ENCODE results near the gene DSCAM.
"Not testable (repeated sequence)": the region's sequence is repeated elsewhere in the genome, so short reads cannot be mapped to it uniquely, and the experiment has no call there.

Gene DSCAM

DNA sequence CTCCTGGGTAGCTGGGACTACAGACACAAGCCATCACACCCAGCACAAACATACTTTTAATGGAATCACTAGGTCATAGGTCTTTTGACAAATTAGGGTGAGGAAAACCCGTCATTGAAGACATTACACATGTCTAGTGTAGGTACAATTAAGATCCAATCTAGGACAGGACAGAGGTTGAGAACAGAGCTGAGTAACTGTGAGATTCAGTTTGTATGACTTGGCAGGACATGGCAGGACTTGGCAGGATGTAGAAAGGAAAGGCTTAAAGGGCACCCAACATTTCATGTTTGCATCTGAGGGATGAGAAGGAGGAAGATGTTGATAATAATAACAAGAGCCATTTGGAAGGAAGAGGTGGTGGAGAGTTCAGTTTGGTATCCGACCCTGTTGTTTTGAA lies 496.0 kb downstream of the DSCAM start:
- DNase-seq, result no peak

DNA sequence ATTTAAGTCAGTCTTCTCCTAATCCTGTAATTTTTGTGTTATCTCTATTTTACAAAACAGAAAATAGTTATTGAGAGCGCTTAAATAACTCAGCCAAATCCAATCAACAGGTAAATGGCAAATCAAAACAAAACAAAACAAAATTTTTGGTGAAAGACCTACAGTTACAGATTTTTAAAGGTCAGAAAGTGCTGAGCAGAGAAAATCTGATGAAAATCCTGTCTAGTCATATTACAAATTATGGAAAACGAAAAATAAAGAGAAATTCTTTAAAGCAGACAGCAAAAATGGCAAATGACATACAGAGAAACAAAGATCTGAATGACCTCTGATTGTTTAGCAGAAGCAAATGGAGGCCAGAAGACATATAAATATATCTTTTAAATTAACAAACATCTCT lies 497.4 kb downstream of the DSCAM start:
- no peak for DNase-seq

DNA sequence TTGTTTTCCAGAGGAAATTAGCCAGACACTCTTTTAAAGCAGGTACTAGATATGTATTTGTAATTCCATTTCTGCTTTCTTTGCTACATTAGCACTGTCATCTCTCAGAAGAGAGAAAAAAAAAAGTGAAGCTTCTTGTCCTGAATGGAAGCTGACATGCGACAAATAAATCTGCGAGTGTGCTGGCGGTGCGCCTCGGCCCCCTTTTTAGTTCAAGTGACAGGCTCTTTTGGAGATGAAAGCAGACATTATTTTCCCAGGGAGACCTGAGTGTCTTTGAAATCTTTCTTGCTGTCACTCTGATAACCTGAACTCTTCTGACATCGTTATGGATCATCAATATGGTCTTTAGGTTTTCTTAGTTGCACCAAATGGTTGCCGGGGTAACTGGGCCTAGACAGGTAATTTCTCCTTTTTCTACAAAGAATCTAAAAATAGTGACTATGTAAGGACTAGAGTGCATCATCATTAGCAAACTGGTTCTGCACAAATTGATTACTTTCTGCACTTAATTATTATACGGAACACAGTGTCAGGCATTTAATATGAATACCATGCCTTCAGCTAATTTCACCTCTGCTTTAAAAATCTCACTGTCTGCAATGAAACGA lies 501.1 kb downstream of the DSCAM start:
- no peak for DNase-seq

DNA sequence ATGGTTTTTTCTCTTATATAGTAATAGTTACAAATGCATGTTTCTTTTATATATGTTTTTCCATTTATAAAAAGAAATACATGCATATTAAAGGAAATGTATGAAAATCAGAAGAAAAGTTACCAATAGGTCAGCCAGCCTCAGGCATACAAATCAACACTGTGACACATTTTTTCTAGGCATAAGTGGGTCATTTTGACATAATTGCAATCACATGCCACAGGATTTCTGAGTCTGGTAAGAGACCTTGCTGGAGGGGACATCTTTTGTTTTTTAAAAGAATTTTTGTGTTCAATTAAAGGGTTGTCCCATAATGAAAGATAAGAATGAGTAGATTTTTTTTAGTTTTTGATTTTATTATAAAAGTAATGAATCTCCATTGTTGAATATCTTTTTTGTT lies 506.6 kb downstream of the DSCAM start:
- no peak for DNase-seq

DNA sequence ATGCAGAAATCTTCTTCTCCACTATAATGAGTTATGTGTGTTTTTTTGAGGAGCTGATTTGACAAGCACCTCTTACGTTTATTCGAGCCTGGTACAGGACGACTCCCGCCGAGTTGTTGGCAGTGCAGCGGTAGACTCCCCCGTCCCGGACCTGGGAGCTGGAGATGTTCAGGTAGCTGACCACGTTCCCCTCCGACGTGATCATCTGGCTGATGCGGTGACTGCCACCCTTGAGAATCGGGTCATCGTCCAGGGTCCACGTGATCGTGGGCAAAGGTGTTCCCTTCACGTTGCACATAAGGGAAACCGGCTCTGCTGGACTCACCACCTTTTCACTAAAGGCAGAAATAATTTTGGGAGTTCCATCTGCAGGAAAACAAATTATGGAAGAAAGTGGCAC lies 507.9 kb downstream of the DSCAM start:
- no peak for DNase-seq

DNA sequence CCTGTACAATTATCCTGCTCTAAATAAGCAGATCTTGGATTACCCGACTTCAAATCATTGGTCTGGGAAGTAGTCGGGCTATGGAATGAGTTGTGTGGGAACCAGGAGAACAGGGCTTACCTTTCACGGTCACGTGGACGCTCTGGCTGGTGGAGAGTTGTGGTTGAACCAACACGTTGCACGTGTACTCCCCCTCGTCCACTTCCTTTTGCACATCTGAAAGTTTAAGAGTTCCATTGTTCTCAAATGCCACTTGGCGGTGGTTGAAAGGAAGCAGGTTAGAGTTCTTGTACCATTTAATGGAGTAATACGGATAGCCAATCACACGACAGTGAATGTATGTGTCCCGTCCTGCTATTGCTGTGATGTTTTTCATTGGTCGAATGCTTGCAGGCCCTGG lies 509.0 kb downstream of the DSCAM start:
- no peak for DNase-seq

DNA sequence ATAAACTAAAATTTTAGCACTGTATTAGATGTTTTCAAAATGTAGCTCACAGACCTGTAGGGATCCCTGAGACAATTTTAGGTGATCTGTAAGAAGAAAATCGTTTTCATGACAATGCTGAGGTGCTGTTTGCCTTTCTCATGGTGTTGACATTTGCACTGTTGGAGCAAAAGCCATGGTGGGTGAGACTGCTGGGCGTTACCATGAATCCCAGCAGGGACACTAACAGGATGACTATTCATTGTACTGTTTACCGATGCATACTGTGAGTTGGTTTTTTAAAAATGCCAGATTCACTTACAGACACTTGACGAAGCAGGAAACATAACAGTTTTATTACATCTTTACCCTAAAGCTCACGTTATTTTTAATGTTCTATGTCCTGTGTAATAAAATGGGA lies 511.3 kb downstream of the DSCAM start:
- no peak for DNase-seq

DNA sequence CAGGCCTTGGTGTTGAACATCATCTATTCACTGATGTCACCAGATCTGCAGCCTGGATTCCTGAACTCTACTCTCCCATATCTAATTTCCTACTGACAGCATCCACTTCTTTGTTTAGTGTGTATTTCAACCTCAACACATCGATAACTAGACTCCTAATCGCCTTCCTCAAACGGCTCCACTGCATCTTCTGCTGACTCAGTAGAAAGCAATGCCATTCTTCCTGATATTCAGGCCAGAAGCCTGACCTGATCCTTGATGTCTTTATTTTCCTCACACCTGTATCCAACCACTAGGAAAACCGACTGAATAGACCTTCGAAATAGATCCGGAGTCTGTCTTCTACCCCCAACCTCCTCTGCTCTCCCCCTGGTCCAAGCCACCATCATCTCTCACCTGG lies 512.8 kb downstream of the DSCAM start:
- no peak for DNase-seq

DNA sequence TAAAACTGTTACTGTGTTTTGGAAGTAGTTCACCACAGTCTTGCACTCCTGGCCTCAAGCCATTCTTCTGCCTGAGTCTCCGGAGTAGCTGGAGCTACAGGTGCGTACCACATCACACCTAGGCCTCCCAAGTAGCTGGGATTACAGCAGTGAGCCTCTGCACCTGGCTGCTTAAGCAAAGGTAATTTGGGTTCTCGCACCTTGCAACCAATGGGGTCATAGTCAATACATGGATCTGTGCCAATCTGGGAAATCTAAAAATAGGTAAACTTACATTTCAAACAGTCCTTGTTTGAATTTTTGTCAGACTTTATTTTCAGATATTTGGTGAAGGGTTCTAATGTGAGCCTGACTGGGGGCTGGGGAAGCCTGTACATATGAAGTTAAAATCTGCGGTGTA lies 513.2 kb downstream of the DSCAM start:
- DNase-seq, result no peak

DNA sequence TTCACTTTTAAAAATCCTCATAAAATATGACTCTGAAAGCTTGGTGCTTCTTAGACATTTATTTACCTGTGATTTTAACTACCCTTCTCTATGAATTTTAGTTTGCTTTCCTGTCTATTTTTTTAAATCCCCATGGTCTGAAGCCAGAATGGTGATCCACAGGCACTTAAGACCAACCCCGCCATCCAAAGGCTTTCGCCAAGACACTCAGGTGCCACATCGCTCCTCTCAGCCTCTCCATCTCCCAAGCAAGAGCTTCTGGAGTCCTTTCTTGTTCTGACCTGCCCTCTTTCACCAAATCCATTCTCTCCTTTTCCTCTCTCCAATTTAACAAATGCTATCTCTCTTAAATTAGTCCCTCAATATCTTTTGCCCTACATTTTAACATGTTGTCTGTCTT lies 515.2 kb downstream of the DSCAM start:
- DNase-seq, result no peak

DNA sequence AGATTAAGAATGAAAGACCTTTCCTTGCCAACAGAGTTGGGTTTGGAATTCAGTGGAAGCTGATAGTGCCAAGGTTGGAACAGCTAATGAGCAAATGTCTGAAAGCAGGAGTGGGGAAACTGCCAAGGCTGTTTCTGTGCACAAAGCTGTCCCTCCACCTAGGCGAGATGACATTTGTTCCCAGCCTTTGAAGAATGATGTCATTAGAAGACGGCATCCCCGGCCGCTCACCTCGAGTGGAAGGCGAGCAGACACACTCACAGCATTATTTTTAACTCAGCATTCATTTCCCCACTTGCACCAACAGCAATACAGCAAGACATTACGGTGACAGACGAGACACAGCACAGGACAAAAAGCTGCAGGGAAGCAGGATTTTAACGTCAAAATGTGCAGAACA lies 515.8 kb downstream of the DSCAM start:
- DNase-seq, result no peak

DNA sequence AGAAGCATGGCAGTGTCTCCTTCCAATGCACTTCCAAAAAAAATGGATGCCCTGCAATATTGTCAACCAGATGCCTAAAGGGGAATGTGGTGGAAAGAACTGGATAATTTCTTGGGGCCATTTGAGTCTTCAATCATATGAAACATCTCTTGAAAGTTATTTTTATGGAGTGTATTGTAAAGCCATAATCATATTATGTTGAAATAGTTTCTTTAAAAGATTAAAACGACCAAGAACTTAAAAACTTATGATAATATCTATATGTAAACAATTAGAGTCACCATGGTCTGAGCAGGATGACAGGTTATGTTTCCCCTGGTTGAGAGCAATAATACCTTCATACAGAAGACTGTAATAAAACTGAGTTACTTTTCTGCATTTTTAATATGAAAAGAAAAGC lies 522.6 kb downstream of the DSCAM start:
- DNase-seq, result no peak

DNA sequence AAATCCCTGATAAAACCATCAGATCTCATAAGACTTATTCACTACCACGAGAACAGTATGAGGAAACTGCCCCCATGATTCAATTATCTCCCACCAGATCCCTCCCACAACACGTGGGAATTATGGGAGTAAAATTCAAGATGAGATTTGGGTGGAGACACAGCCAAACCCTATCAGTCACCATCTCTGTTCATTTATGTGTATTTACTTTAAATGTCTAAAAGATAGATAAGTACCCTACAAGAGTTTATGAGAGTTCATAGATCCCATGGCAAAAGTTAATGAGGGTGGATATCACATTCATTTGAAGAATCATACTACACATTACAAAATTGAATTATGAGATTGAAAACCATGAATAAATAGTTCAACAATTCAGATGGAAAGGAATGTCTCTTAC lies 526.2 kb downstream of the DSCAM start:
- DNase-seq, result not testable (repeated sequence)

DNA sequence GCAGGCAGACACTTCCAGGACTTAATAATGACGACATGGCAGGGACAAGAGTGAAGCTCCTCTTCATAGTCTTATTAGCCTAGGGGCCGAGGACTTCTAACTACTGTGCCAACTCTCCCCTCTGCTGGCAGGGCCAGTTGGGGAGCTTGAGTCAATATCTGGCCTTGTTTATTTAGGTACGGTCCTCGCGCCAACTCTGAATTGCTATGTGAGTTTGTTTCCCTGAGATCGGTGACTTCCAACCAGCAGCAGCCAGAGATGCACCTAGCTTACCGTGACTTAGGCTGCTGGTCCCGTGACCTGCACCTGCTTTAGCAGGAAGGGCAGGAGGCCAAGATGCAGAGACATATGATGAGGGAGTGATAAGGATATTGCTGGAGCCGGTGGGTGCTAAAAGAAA lies 528.6 kb downstream of the DSCAM start:
- DNase-seq, result no peak

DNA sequence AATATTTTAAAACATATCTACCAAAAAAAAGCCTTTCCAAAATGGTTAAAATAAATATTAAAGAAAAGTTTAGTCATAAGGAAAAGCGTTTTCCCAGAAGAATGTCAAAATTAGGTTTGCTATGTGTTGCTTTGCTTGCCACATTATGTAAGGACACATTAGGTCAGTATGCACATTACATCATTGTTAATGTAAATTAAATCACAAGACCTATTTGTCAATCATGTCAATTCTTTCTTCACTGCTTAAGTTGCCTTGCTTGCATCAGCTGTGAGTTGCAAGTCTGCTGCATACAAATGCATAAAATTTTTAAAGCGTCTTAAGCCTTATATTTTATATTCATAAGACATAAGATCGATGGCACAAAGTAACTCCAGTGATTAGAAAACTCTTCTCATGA lies 530.9 kb downstream of the DSCAM start:
- DNase-seq, result no peak

DNA sequence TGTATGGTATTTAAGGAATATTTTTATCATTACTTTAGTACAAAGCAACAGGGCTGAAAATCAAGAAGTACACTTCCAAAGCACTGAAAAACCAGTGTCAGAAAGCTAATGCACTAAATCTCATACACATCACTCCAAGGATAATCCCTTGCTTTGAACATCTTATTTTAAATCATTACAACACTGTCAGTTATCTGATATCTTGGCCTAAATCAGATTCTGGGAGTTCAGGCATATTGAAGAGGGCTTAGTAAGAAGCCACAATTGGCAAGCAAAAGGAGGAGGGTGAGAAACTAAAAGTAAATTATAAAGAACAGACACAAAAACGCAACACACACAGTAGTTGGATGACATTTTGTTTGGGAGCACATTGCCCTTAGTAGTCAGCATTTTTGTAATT lies 531.3 kb downstream of the DSCAM start:
- no peak for DNase-seq

DNA sequence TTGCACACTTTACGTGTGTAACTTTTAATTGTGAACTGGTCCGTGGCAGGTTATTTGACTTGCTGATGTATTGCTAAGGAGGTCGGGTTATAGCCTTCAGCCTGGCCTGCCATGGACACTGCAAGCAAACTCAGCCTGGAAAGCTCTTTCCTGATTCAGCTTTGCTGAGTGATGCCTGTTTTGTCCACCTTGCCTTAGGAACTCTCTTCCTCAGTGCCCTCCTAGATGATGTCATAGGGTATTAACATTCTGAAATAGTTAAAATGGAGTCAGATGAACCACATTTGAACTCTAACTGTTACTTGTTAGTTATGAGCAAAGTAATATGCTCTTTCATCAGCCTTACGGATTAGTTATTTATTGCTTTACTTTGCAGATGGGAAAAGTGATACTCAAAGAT lies 533.7 kb downstream of the DSCAM start:
- DNase-seq, result no peak

DNA sequence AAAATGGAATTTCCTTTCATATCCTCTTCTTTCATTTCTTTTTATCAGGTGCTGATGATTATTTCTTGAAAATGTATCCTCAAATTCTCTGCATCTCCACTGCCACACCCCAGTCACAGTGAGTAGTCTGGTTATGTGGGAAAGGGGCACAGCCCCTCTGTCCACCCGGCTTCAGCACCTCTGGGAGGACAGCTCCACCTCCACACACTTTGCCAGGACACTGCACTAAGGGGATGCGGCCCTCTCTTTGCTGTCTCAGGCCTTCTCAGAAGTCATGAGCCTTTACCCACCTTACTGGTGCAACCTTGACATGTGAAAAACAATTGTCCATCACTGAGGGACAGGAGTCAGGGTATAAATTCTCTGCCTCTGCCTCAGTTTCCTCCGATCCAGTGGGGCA lies 546.7 kb downstream of the DSCAM start:
- no peak for DNase-seq

DNA sequence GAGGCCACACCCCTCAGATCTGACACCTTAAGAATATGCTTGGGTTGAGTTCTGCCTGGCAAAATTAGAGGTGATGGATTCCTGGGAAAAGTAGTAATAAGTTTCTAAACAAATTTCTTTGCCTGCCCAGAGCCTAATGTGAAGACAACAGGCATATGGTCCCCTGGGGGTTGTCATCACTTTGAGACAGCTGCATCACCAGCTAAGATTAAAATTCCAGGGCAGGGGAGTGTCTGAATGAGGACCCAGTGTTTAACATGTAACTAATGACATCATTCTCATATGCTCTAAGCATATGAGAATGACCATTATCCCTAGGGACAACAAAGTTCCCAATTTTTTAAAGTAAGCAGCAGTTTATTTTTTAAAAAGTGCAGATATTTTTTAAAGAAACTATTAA lies 547.5 kb downstream of the DSCAM start:
- DNase-seq, result no peak

DNA sequence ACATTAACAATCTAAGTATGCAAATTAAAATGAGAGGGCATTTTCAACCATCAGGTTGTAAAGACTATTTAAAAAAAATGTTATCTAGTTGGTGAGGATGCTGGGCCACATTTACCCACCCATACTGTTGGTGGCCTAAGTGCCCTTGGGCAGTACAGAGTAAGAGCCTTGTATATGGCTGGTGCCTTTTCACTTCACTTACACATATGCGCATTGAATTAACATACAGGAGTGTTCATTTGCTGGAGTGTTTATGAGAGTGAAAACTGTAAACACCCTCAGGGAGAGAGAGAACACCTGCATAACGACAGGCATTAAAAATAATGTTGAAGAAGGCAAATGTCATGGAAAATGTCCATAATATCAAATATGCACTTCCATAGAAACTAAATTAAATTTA lies 552.6 kb downstream of the DSCAM start:
- no peak for DNase-seq

DNA sequence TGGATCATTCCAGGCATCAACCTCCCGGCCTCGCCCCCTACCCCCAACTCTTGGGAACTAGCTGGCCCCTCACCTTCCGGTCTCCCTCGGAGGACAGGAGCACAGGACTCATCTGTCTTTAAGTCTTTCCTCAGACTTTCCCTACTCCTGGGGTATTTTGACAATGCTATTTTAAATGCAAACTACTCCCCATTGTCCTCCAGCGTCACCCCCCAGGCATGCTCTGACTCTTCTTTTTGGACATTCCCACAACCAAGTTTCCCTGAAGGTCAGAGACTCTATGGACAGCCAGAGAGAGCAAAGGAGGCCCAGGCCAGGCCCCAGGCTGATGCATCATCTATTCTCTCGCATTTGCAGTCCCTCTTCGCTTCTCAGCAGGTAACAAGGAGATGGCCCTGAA lies 555.4 kb downstream of the DSCAM start:
- DNase-seq, result no peak

DNA sequence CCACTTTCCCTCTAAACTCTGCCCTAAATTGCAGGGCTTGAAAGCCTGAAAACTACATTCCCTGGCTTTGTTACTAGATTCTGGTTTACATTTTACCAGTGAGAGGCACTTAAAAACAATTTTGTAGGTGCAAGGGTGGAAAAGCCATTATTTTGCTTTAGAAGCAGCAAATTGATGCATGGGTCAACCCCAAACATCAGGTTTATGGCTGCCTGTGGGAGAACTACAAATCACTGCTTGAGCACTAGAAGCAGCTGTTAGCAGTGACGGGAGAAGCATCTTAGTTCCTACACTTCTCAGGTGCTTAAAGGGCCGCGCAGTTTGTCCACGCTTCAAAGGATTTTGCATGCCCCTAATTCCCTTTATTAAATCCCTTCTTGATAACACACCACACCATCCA lies 562.5 kb downstream of the DSCAM start:
- no peak for DNase-seq

DNA sequence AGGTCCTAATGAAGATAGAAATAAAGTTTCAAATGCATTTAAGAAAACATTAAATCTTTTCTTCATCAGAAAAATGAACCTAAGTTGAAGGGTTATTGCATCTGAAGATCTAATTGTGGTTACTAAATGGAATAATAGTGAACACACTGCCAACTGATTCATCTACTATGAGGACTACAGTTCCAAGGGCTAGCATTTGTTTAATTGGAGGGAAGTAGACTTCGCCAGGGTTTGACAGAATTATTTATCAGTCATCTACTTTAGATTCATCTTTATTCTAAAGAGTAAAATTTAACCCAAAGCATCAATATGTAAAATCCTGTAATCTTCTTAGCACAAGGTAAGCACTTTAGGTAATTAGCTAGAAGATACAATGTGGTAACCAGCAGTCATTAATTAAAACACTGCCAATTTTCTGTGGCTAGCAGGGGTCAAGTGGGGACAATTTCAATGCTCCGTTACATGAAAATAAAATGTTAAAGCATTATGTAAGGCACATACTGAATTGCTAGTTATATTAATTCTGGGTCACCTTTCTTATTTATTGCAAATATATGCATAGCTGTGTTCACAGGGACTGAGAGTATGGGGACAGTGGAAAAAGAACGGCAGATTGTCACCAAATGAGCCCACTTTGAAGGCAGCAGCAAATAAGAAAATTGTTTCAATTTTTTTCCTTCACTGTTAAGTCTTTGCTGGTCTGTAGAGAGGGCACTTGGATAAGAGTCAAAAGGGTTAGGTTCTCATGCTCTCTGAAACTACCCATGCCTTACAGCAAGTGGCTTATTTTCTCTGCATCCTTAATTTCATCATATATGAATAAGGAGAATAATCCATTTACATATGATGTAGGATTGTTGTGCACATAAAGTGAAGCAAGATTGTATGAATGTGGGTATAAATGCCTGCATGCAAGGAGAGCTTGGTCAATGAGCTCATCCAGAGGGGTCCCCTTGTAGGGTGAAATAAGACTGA lies 563.8 kb downstream of the DSCAM start:
- DNase-seq, result no peak

DNA sequence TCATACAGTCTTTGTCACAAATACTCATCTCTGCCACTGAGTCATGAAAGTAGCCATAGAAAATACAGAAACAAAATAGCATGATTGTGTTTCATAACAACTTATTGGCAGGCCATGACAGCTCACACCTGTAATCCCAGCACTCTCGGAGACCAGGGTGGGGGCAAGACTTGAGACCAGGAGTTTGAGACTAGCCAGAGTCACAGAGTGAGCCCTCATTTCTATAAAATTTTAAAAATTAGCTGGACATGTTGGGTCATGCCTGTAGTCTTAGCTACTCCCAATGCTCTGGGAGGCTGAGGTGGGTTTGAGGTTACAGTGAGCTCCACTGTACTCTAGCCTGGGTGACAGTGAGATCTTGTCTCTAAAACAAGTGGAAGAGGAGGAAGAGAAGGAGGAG lies 568.6 kb downstream of the DSCAM start:
- DNase-seq, result no peak

DNA sequence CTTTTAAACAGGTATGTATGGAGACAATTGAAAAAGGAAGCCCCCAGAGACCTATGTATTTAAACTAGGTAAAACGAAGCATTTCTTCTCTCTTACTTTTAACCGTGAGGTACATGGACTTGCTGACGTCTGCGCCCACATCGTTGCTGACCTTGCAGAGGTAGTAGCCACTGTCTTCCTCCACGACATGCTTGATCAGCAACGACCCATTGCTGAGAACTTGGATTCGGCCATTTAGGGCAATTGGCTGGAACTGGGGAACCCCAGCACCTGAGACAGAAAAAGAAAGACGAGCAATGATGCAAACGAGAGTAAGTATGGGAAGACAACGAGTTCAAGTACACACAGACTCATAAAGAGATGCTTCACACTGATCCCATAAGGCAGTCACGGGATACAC lies 571.0 kb downstream of the DSCAM start:
- DNase-seq, result no peak
